GM12872 (cell line): ENCODE data around the gene PPP1R12B.
A peak's percentile ranks its signal among the peaks of the same experiment; 100 is the strongest.

ENCODE experiments used
- TF ChIP-seq, protein P1 (sequence below): IDR thresholded peaks from 3 replicates; pipeline ENCODE4 v1.5.1; 2011; ENCODE audit warnings: low read depth, mild to moderate bottlenecking, low read length, moderate library complexity; ENCODE audit not compliant: insufficient read depth

PPP1R12B gene

DNA sequence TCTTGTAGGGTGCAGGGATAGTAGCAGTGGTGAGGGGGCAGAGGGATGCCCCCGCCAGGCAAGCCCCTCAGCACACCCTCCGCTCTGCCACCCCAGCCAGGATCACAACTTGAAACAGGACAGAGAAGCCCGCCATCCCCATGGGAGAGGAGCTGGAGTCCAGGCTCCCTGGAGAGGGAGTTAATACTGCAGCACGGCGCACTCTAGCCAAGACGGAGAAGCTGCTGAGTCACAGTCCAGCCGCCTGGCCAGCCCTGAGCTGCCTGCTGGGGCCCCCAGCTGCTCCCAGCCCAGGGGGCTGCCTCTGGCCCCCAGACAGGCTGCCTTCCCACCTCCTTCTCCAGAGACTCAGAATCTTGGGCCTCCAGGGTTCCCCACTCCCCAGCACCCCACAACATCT, 274.6 kb downstream of the PPP1R12B start:
- TF ChIP-seq, protein P1, sequence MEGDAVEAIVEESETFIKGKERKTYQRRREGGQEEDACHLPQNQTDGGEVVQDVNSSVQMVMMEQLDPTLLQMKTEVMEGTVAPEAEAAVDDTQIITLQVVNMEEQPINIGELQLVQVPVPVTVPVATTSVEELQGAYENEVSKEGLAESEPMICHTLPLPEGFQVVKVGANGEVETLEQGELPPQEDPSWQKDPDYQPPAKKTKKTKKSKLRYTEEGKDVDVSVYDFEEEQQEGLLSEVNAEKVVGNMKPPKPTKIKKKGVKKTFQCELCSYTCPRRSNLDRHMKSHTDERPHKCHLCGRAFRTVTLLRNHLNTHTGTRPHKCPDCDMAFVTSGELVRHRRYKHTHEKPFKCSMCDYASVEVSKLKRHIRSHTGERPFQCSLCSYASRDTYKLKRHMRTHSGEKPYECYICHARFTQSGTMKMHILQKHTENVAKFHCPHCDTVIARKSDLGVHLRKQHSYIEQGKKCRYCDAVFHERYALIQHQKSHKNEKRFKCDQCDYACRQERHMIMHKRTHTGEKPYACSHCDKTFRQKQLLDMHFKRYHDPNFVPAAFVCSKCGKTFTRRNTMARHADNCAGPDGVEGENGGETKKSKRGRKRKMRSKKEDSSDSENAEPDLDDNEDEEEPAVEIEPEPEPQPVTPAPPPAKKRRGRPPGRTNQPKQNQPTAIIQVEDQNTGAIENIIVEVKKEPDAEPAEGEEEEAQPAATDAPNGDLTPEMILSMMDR, result no peak

DNA sequence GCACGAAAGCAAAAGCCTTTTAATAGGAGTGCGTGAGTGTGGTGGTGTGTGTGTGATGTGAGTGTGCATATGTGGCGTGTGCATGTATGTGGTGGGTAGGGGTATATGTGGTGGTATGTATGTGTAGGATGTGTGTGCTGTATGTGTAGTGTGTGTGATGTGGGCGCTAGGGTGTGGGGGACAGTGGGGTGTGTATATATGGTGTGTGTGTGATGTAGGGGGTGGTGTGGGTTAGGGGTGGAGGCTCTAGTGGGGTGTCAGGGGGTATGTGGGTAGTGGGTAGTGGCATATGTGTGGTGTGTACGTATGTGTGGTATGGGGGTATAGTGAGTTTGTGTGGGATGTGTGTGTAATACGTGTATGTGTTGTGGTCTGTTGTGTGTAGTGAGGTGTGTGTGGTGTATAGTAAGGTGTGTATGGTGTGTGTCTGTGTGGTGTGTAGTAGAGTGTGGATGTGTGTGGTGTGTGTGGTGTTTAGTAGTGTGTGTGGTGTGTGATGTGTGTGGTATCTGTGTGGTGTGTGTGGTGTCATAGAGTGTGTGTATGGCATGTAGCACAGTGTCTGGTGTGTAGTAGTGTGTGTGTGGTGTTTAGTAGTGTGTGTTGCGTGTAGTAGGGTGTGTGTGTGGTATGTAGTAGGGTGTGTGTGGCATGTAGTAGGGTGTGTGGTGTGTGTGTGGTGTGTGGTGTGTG, 275.7 kb downstream of the PPP1R12B start:
- TF ChIP-seq, protein P1, result no peak

DNA sequence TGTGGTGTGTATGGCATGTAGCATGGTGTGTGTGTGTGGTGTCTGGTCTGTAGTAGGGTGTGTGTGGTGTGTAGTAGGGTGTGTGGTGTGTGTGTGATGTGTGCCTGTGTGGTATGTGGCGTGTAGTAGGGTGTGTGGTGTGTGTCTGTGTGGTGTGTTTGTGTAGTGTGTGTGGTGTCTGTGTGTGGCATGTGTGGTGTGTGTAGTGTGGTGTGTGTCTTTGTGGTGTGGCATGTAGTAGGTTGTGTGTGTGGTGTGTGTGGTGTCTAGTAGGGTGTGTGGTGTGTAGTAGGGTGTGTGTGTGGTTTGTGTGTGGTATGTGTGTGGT, 276.2 kb downstream of the PPP1R12B start:
- TF ChIP-seq, protein P1, result no peak

DNA sequence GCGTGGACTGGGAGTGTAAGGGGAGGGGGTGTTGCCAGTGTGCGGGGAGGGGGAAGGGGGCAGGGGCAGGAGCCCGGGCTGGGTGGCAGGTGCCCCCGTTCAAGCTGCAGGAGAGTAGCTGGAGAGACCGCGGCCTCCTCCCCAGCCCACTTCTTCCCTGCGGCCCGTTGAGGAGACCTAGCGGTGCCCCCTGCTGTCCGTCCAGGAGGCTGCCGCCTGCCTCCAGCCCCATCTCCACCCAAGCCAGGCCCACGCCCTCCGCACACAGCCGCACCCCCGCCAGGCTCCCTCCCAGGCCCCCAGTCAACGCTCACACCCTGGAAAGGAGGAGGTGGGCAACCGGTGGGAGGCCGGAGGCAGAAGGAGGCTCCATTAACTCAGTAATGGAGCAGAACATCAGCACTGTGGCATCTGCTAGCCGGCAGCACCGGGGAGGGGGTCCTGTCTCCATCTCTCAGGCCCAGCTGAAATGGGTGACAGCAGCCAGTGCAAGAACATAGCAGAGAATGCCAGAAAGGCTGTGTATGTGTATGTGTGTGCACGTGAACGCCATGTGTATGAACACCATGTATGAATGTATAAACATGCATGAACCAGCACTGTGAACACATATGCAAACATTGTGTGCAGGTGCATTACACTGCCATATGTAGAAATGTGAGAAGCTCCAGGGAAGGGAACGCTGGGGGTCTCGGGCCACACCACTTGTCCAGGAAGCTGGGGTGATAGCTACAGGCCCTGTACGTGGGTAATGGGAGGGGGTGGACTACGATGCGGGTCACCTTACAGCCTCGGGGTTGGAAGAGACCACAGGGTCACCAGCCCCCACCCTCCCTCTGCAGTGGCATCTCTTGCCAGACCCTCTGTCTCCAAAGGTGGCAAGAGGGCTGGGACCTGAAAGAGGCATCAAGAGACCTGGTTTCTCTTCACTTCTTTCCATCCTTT, 277.2 kb downstream of the PPP1R12B start:
- TF ChIP-seq, protein P1, result peak; percentile 82

DNA sequence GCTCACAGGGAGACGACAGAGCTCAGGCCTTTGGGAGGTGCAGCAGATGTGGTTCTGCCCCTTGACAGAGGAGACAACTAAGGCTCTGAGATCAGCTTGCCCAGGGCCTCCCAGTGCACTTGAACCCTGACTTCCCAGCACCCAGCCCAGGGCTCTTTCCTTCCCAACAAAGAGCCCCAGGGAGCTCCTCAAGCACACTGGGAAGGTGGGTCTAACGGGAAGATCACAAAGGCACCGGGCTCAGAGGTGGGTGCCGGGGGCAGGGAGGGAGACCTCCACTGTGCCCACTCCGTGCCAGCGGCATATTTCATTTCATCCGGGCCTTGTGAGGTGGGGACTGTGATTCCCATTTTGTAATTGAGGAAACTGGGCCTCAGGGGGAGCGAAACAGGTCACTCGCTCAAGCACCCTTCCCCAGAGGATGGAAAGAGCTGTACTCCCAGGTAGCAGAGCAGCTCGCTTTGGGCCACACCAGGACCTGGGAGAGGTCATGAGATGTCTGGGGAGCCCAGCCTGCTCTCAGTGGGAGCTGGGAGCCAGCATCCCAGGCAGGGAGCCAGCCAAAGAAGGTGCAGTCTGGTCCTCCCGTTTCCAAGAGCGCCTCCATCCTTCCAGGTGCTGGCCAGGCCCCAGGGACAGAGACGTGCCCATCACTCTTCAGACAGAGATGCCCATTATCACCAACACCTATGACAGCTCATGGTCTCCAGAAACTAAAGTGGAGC, 279.5 kb downstream of the PPP1R12B start:
- TF ChIP-seq, protein P1, result no peak

DNA sequence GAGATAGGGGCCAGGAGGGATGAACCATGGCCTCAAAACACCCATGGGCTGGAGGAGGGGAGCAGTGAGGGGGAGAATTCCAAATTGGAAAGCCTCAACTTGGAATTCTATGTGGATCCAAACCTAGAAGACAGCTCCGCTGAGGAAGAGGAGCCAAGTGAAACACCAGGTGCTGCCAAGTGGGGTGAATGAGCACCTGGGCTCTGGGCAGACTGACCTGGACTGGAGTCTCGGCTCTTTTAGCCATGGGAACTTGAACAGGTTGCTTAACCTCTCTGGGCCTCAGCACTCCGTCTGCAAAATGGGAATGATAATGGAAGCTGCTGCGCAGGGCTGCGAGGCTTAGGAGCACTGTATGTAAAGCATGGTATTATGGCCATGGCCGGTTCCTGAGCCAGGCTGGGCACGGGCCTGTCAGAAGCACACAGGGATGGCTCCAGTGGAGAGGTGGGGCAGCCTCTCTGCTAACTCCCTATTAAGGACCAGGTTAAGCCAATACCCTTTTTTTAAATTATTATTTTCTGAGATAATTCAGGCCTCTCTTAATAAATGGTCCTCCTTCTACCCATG, 280.2 kb downstream of the PPP1R12B start:
- TF ChIP-seq, protein P1, result no peak

DNA sequence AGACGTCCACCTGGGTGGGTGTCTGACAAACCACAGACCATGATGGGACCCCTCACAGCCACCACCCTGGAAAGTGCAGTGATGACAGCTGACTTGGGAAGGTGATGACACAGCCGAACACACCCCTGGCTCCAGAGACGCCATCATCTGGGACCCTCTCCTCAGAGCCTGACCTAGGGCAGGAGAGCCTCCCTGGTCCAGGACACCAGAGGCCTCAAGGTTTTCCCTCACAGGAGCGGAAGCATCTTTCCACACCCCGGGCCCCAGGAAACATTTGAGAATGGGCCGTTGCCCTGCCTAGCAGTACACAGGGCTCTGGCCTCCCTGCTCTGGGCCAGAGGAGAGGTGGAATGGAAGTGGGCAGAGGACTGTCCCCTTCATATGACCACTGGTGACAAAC, 282.0 kb downstream of the PPP1R12B start:
- TF ChIP-seq, protein P1, result no peak
